Measurements from ENCODE around the gene IST1.
A peak's percentile ranks its signal among the peaks of the same experiment; 100 is the strongest.
"Not testable (repeated sequence)": the region's sequence is repeated elsewhere in the genome, so short reads cannot be mapped to it uniquely, and the experiment has no call there.

IST1 gene

GRCh38 chr16:71894921-71895678 is at the start of gene IST1:
TSS of gene IST1 (plus strand) at chr16:71895531. CDS start at chr16:71915641, 20,110 bp downstream.
- peak; percentile 97 for DNase-seq (ENCODE audit: low spot score)

DNA sequence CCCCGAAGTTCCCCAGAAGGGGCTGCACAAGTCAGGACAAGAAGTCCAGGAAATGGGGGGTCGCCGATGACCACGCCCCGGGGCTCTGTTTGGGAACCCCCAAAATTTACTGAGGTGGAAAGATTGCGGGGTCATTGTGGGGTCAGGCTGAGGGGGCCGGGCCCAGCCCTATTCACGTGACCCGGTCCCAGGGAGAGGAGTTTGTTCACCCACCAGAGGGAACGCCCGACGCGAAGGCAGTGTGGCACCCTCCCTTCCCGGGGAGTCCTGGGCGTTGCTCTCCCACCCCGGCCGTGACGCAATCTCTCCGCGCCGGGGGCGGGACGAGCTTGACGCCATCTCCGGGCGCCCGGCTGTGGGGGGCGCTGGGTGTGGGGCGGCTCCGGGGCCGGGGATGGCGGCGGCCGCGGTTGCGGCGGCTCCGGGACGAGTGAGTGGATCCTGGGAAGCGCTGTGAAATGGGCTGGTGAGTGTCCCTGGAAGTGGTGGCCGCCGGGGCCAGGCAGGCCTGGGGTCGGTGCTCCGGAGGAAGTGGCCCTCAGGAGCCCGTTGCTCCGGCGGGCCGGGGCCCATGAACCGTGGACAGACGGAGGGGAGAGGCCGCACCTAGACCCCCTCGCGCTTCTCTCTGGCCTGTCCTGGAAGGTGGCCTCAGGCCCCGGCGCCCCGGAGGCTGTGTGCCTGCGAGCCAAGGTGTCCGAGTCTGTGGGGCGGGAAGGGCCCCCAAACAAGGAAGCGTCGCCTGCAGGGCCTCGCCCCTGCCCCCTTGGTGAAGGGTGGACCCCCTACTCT is 49.5 kb upstream of the IST1 start, which contains the start of gene ATXN1L:
TSS of gene ATXN1L (plus strand) at position 338 of the 792 bp plus-strand sequence. CDS start 3,765 bp downstream, outside the sequence.
- peak; percentile 94 for DNase-seq (ENCODE audit: low spot score)

GRCh38 chr16:71846431-71846830 is 48.9 kb upstream of the IST1 start:
- DNase-seq (ENCODE audit: low spot score) = peak; percentile 26

- no peak for DNase-seq (ENCODE audit: low spot score)
Measured at GRCh38 chr16:71847096-71847495, 48.2 kb upstream of the IST1 start.

DNA sequence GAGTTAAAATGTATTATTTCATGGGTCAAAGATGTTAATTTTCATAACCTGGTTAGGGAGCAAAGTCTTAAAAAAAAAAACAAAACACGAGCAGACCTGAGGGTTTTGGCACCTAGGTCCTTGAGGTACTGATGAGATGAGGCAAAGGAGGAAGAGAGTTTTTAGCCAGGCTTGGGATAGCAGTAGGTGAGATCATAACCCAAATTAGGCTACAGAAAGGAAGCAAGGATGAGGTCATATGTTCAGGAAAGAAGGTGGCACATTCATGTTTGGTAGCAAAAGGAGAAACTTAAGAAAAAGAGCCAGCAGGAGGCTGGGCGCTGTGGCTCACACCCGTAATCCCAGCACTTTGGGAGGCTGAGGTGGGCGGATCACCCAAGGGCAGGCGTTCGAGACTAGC is 46.7 kb upstream of the IST1 start:
- no peak for DNase-seq (ENCODE audit: low spot score)

GRCh38 chr16:71851746-71852145 is 43.6 kb upstream of the IST1 start:
- DNase-seq (ENCODE audit: low spot score) = no peak

GRCh38 chr16:71852158-71852557 is 43.2 kb upstream of the IST1 start:
- DNase-seq (ENCODE audit: low spot score) = no peak

- no peak for DNase-seq (ENCODE audit: low spot score)
Measured at GRCh38 chr16:71852561-71852960, 42.8 kb upstream of the IST1 start.

- peak; percentile 48 for DNase-seq (ENCODE audit: low spot score)
Measured at GRCh38 chr16:71853413-71853812, 41.9 kb upstream of the IST1 start.

- no peak for DNase-seq (ENCODE audit: low spot score)
Measured at GRCh38 chr16:71854369-71854948, 40.9 kb upstream of the IST1 start.

DNA sequence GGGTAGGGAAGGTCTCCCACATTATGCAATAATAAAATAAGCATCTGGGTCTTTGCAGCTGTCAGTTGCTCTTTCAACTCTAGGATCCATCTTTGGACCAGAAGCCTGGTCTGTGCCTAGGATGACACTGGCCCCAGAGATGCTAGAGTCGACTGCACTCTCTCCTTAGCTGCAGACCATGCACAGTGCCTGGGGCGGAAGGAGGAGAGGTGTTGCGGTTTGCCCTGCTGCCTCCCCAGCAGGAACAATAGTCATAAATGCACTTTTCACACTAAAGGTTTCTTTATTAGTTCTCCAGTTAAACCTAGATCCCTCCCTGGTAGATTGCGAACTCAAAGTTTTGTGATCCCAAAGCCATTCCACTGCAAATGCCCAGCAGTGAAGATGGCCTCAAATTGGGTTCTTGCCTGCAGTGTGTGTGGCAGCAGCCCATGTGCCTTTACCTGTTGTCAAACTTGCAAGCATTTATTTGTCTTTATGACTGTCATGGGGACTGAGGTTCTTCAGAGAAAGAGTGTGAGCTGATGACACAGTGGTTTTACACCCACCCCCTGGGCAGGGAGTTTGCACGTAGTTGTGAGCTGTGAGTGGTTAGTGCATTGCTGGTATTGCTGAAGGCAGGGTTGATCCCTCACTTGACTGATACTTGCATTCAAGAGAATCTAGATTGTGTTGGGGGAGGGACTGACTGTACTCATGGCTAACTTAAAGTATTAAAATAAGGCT is 39.2 kb upstream of the IST1 start:
- DNase-seq (ENCODE audit: low spot score) = no peak

GRCh38 chr16:71859762-71860521 is 35.4 kb upstream of the IST1 start:
- DNase-seq (ENCODE audit: low spot score) = no peak

- DNase-seq (ENCODE audit: low spot score) = no peak
Measured at GRCh38 chr16:71863995-71864394, 31.3 kb upstream of the IST1 start.

- DNase-seq (ENCODE audit: low spot score) = no peak
Measured at GRCh38 chr16:71865173-71865863, 30.0 kb upstream of the IST1 start.

DNA sequence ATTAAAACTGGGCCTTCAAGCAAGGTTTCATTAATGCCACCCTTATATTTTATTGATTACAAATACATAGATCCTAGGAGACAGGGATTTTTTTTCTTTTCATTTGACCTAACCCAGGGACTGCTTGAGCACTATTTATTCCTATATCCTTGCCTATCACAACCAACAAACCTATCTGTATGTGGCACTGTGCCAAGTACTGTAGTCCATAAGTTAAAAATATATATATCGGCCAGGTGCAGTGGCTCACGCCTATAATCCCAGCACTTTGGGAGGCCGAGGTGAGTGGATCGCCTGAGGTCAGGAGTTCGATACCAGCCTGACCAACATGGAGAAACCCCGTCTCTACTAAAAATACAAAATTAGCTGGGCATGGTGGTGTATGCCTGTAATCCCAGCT is 28.2 kb upstream of the IST1 start:
- DNase-seq (ENCODE audit: low spot score) = not testable (repeated sequence)

DNA sequence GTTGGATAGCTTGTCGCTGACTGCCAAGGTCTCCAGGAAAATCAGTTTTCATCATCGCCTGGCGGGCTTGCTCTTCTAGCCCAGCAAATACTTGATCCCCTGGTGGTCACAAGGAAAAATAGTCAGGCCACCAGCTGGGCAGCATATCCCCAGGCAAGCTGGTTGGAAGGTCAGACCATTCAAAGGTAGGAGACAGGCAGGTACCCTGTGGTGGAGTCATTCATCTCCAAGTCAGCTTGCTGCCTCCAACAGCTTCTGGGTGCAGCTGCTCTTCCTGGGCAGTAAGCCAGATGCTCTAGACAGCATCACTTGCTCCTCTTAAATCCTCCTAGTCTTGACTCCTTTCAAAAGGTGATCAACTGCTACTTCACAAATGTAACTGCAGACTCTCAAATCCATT is 27.4 kb upstream of the IST1 start:
- no peak for DNase-seq (ENCODE audit: low spot score)

DNA sequence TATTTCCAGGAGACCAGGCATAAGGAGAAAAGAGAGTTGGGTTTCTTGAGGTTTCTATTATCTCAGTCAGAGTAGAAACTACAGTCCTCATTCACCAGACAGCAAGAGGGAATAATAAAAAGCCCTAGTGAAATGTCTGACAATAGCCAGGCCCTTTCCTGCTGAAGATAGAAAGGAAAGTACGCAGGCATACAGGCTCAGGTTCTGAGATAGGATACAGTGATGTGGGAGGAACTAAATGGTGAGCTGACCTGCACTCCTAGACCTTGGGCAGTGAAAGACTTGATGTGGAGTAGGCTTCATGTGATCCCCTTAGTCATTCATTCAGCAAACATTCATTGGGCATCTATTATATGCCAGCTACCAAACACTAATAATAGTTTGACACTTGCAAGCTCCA is 26.2 kb upstream of the IST1 start:
- DNase-seq (ENCODE audit: low spot score) = no peak

GRCh38 chr16:71870818-71871217 is 24.5 kb upstream of the IST1 start:
- no peak for DNase-seq (ENCODE audit: low spot score)

- no peak for DNase-seq (ENCODE audit: low spot score)
Measured at GRCh38 chr16:71873199-71873598, 22.1 kb upstream of the IST1 start.

DNA sequence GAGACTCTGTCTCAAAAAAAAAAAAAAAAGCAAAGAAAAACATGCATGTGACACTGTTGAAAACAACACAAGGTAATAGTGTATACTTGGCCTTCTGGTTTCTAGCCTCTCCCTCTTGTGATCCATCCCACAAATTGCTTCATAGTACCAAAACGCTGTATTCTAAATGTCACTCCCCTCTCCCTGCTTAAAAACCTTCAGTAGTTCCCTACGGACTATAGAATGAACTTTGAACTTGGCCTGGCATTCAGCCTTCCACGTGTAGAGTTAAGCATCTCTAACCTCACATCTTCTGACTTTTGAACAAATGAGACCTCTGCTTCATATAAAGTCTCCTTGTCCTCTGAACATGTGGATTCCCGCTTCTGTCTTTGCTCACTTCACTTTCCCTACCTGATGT is 16.4 kb upstream of the IST1 start:
- DNase-seq (ENCODE audit: low spot score) = no peak

GRCh38 chr16:71880176-71880575 is 15.2 kb upstream of the IST1 start:
- peak; percentile 13 for DNase-seq (ENCODE audit: low spot score)
